Hepatocyte (in vitro differentiated cells): Measurements from ENCODE around the gene MACROH2A1. TPM values are rescaled to one million over a fixed set of nuclear protein-coding genes. Genes with fewer than 3 reads are reported as not detected.

ENCODE experiments used
- DNase-seq: peaks from one replicate; pipeline ENCODE4 v3.0.0-alpha.2; 2016; ENCODE audit warnings: low spot score
- H2AFZ ChIP-seq: fragments of 200-600 bp; sonication (generic); 2 replicates; pipeline ENCODE4 v1.6.0; 2016; ENCODE audit warnings: antibody characterized with exemption, mild to moderate bottlenecking
- H3K27ac ChIP-seq: fragments of 200-600 bp; sonication (generic); 2 replicates; pipeline ENCODE4 v1.5.1; 2016; ENCODE audit warnings: mild to moderate bottlenecking
- H3K27me3 ChIP-seq: fragments of 200-600 bp; sonication (generic); 2 replicates; pipeline ENCODE4 v1.6.1; 2016
- H3K36me3 ChIP-seq: fragments of 200-600 bp; sonication (generic); replicated peaks from 2 replicates; pipeline ENCODE4 v1.5.1; 2016; ENCODE audit warnings: low read depth; ENCODE audit not compliant: insufficient read depth
- H3K4me1 ChIP-seq: fragments of 200-600 bp; sonication (generic); 2 replicates; pipeline ENCODE4 v1.5.1; 2016; ENCODE audit warnings: mild to moderate bottlenecking, moderate library complexity; ENCODE audit not compliant: insufficient read depth
- H3K4me2 ChIP-seq: fragments of 200-600 bp; sonication (generic); 2 replicates; pipeline ENCODE4 v1.6.0; 2016
- H3K4me3 ChIP-seq: fragments of 200-600 bp; sonication (generic); 2 replicates; pipeline ENCODE4 v1.5.1; 2016; ENCODE audit warnings: mild to moderate bottlenecking
- H3K79me2 ChIP-seq: fragments of 200-600 bp; sonication (generic); 2 replicates; pipeline ENCODE4 v1.6.0; 2017; ENCODE audit warnings: mild to moderate bottlenecking
- H3K9me2 ChIP-seq: fragments of 200-600 bp; sonication (generic); replicated peaks from 2 replicates; pipeline ENCODE4 v1.6.0; 2017; ENCODE audit warnings: mild to moderate bottlenecking; ENCODE audit not compliant: insufficient read depth
- H3K9me3 ChIP-seq: fragments of 200-600 bp; sonication (generic); 2 replicates; pipeline ENCODE4 v1.5.1; 2016; ENCODE audit warnings: low read depth, mild to moderate bottlenecking
- H4K20me1 ChIP-seq: fragments of 200-600 bp; sonication (generic); 2 replicates; pipeline ENCODE4 v1.6.0; 2016; ENCODE audit warnings: mild to moderate bottlenecking; ENCODE audit not compliant: insufficient read depth, poor library complexity, severe bottlenecking
- EZH2 ChIP-seq: fragments of 200-600 bp; sonication (generic); IDR thresholded peaks from 2 replicates; pipeline ENCODE4 v1.6.1; 2016; ENCODE audit warnings: antibody characterized with exemption, mild to moderate bottlenecking, borderline replicate concordance
- EZH2phosphoT487 ChIP-seq: fragments of 200-600 bp; sonication (generic); IDR thresholded peaks from one replicate; pipeline ENCODE4 v1.6.1; 2018; ENCODE audit warnings: antibody characterized with exemption, mild to moderate bottlenecking, low read depth, moderate library complexity; ENCODE audit not compliant: unreplicated experiment, severe bottlenecking
- WGBS: methylation state at CpG from one replicate; pipeline ENCODE4 v1.1.6; 2016; ENCODE audit warnings: low lambda C conversion rate; ENCODE audit errors: missing lambda C conversion rate; 5-methylcytosine and 5-hydroxymethylcytosine counted together
- polyA plus RNA-seq: library from polyadenylated mRNA; unstranded; fragments of >200 nt; fragmentation: Nextera tagmentation; extraction: Ambion mirVana; gene quantifications from 2 replicates; pipeline ENCODE4 v1.2.1, GENCODE V29; 2016
- total RNA-seq: library from RNA; depleted of rRNA; stranded (reverse); fragments of >200 nt; gene quantifications from 2 replicates; pipeline ENCODE4 v1.2.3, GENCODE V29; 2014
- TF ChIP-seq, protein P1 (sequence below): fragments of 200-600 bp; sonication (generic); IDR thresholded peaks from 2 replicates; pipeline ENCODE4 v1.5.1; 2016; ENCODE audit warnings: antibody characterized with exemption, mild to moderate bottlenecking; ENCODE audit not compliant: poor library complexity

Gene MACROH2A1
- total and polyA plus RNA-seq, 2 experiments from 2014 or later: 198 to 304 TPM

- no peaks in the 10 kb centered on the region for H3K27me3 ChIP-seq
- no peaks in the 10 kb centered on the region for H4K20me1 ChIP-seq
- H2AFZ ChIP-seq: no peak overlapping the region
- H3K9me3 ChIP-seq: peaks cover 6% of the 10 kb centered on the region
- no peaks in the 10 kb centered on the region for H3K9me2 ChIP-seq
- TF ChIP-seq, protein P1, sequence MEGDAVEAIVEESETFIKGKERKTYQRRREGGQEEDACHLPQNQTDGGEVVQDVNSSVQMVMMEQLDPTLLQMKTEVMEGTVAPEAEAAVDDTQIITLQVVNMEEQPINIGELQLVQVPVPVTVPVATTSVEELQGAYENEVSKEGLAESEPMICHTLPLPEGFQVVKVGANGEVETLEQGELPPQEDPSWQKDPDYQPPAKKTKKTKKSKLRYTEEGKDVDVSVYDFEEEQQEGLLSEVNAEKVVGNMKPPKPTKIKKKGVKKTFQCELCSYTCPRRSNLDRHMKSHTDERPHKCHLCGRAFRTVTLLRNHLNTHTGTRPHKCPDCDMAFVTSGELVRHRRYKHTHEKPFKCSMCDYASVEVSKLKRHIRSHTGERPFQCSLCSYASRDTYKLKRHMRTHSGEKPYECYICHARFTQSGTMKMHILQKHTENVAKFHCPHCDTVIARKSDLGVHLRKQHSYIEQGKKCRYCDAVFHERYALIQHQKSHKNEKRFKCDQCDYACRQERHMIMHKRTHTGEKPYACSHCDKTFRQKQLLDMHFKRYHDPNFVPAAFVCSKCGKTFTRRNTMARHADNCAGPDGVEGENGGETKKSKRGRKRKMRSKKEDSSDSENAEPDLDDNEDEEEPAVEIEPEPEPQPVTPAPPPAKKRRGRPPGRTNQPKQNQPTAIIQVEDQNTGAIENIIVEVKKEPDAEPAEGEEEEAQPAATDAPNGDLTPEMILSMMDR: no peak
- TF ChIP-seq EZH2phosphoT487: no peak
- TF ChIP-seq EZH2: no peak
- H3K4me2 ChIP-seq: no peak overlapping the region
- no peak overlapping the region for H3K4me3 ChIP-seq
- H3K79me2 ChIP-seq: no peaks in the 10 kb centered on the region
- peaks cover 32% of the 10 kb centered on the region for H3K4me1 ChIP-seq
- WGBS: 93% methylated on average over 4 of the region's 4 CpGs
- no peak overlapping the region for H3K27ac ChIP-seq
- H3K36me3 ChIP-seq: no peaks in the 10 kb centered on the region
- no peak for DNase-seq
Measured at GRCh38 chr5:135432113-135432512, 33.1 kb upstream of the MACROH2A1 start.

DNA sequence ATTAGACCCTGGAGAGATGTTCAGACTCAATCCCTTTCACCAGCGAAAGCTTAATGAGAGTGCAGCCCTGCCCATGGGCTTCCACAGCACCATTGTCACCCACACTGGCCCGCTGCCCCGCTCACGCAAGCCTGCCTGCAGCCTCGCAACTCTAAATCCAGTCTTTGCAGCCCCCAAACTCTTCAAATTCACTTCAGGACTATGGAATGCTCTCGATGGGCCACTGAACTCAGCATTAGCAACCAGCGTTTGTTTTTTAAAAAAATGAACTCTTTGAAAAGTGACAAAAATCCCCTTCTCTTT lies 31.1 kb upstream of the MACROH2A1 start:
- no peaks in the 10 kb centered on the region for H3K36me3 ChIP-seq
- DNase-seq: no peak
- H3K4me1 ChIP-seq: peaks cover 24% of the 10 kb centered on the region
- no peaks in the 10 kb centered on the region for H3K79me2 ChIP-seq
- no peak overlapping the region for H2AFZ ChIP-seq
- no peak overlapping the region for H3K27ac ChIP-seq
- TF ChIP-seq, protein P1: no peak
- no peak for TF ChIP-seq EZH2
- no peak for TF ChIP-seq EZH2phosphoT487
- no peaks in the 10 kb centered on the region for H3K27me3 ChIP-seq
- peaks cover 6% of the 10 kb centered on the region for H3K9me3 ChIP-seq
- no peaks in the 10 kb centered on the region for H4K20me1 ChIP-seq
- peak overlapping the region; percentile 18 for H3K4me2 ChIP-seq
- no peak overlapping the region for H3K4me3 ChIP-seq
- H3K9me2 ChIP-seq: no peaks in the 10 kb centered on the region
- WGBS: 83% methylated on average over 7 of the region's 7 CpGs

GRCh38 chr5:135429301-135430134 lies 30.5 kb upstream of the MACROH2A1 start:
- Histone ChIP-seq H3K4me2 (peak overlapping the region; percentile 18), H3K27me3 (no peaks in the 10 kb centered on the region), H4K20me1 (no peaks in the 10 kb centered on the region), H3K36me3 (no peaks in the 10 kb centered on the region), H3K4me1 (peaks cover 19% of the 10 kb centered on the region), H3K79me2 (no peaks in the 10 kb centered on the region), H3K4me3 (no peak overlapping the region), H3K27ac (peak overlapping the region; percentile 48), H2AFZ (no peak overlapping the region), H3K9me3 (peaks cover 6% of the 10 kb centered on the region), H3K9me2 (no peaks in the 10 kb centered on the region)
- TF ChIP-seq EZH2phosphoT487 (no peak), EZH2 (no peak)
- TF ChIP-seq, protein P1: no peak
- 45% methylated on average over 12 of the region's 12 CpGs for WGBS
- peak; percentile 74 for DNase-seq
